Lower lobe of right lung (tissue), 2 donors: ENCODE results near the gene EIF3F. TPM values are rescaled to one million over a fixed set of nuclear protein-coding genes. Genes with fewer than 3 reads are reported as not detected.

Experiments
- ATAC-seq, 2 donors: fragments of 200-7000 bp; cut with Tn5 transposase; one replicate each; pipeline ENCODE4 v1.9.1; 2020 to 2022; ENCODE audit warnings: mild to moderate bottlenecking in 2 of 2, moderate library complexity in 2 of 2
- DNase-seq: peaks from one replicate; pipeline ENCODE4 v3.0.0-alpha.2; 2020
- H3K27ac ChIP-seq: fragments of 200-600 bp; one replicate; pipeline ENCODE4 v1.8.0; 2022
- H3K27me3 ChIP-seq: fragments of 200-600 bp; one replicate; pipeline ENCODE4 v1.8.0; 2022; ENCODE audit warnings: low read depth
- H3K36me3 ChIP-seq: fragments of 200-600 bp; one replicate; pipeline ENCODE4 v1.8.0; 2022; ENCODE audit warnings: mild to moderate bottlenecking
- H3K4me1 ChIP-seq: fragments of 200-600 bp; one replicate; pipeline ENCODE4 v1.8.0; 2022
- H3K4me3 ChIP-seq: fragments of 200-600 bp; one replicate; pipeline ENCODE4 v1.8.0; 2022; ENCODE audit warnings: mild to moderate bottlenecking
- H3K9me3 ChIP-seq: fragments of 200-600 bp; one replicate; pipeline ENCODE4 v1.8.0; 2022
- CTCF ChIP-seq: fragments of 200-600 bp; IDR thresholded peaks from one replicate; pipeline ENCODE4 v1.8.0; 2022; ENCODE audit warnings: antibody characterized with exemption, mild to moderate bottlenecking
- intact Hi-C: fragments of 100-400 bp; cut with DNase I; formaldehyde crosslinking; loops from one replicate; pipeline ENCODE4 v1.11.0; 2022
- total RNA-seq: library from RNA; stranded (reverse); fragmentation: NEBNext Ultra II Directional; extraction: Animal tissue kit (Norgen Biotek cat#: 25700); gene quantifications from one replicate; pipeline ENCODE4 v1.2.1, GENCODE V29; 2021
- donor health status: DM: no; HTN: yes; CAD: no; lungs with severe emphysema.

Gene EIF3F
- total RNA-seq, 1 donor from 2014 or later, result 201 TPM

- DNase-seq (no peak), ATAC-seq (no peak)
- no peak overlapping the region for H3K27ac ChIP-seq
- peaks cover 32% of the 10 kb centered on the region for H3K27me3 ChIP-seq
- peaks cover 14% of the 10 kb centered on the region for H3K4me1 ChIP-seq
- H3K9me3 ChIP-seq, result no peaks in the 10 kb centered on the region
- intact Hi-C loops, result no loop called here
- no peak overlapping the region for H3K4me3 ChIP-seq
- no peaks in the 10 kb centered on the region for H3K36me3 ChIP-seq
- TF ChIP-seq CTCF, result no peak
Measured at GRCh38 chr11:8022876-8023275, 35.7 kb downstream of the EIF3F start.

- ATAC-seq (no peak), DNase-seq (no peak)
- H3K27ac ChIP-seq, result no peak overlapping the region
- peaks cover 10% of the 10 kb centered on the region for H3K4me1 ChIP-seq
- peaks cover 24% of the 10 kb centered on the region for H3K27me3 ChIP-seq
- H3K9me3 ChIP-seq, result no peaks in the 10 kb centered on the region
- no peak for TF ChIP-seq CTCF
- intact Hi-C loops, result no loop called here
- no peaks in the 10 kb centered on the region for H3K36me3 ChIP-seq
- no peak overlapping the region for H3K4me3 ChIP-seq
Measured at GRCh38 chr11:8023831-8024555, 36.9 kb downstream of the EIF3F start.

- Histone ChIP-seq H3K27ac (no peak overlapping the region), H3K4me1 (peaks cover 2% of the 10 kb centered on the region), H3K4me3 (no peak overlapping the region), H3K9me3 (no peaks in the 10 kb centered on the region), H3K36me3 (no peaks in the 10 kb centered on the region), H3K27me3 (peaks cover 13% of the 10 kb centered on the region)
- no peak for DNase-seq
- no peak for TF ChIP-seq CTCF
- intact Hi-C loops, result no loop called here
- ATAC-seq, result no peak
Measured at GRCh38 chr11:8025123-8025522, 38.0 kb downstream of the EIF3F start.

GRCh38 chr11:8025816-8026215 lies 38.7 kb downstream of the EIF3F start:
- Histone ChIP-seq H3K9me3 (no peaks in the 10 kb centered on the region), H3K4me3 (no peak overlapping the region), H3K27ac (no peak overlapping the region), H3K36me3 (no peaks in the 10 kb centered on the region), H3K4me1 (no peaks in the 10 kb centered on the region), H3K27me3 (peaks cover 6% of the 10 kb centered on the region)
- no peak for TF ChIP-seq CTCF
- intact Hi-C loops, result no loop called here
- DNase-seq (no peak), ATAC-seq (no peak)

GRCh38 chr11:8026982-8027381 lies 39.8 kb downstream of the EIF3F start:
- no peak for TF ChIP-seq CTCF
- Histone ChIP-seq H3K4me1 (no peaks in the 10 kb centered on the region), H3K36me3 (no peaks in the 10 kb centered on the region), H3K9me3 (no peaks in the 10 kb centered on the region), H3K4me3 (no peak overlapping the region), H3K27ac (no peak overlapping the region), H3K27me3 (peaks cover 8% of the 10 kb centered on the region)
- ATAC-seq, result no peak
- no peak for DNase-seq
- intact Hi-C loops, result no loop called here
